ENCODE measurements around the gene COL16A1. TPM values are rescaled to one million over a fixed set of nuclear protein-coding genes. Genes with fewer than 3 reads are reported as not detected.

COL16A1 gene
- total and polyA plus RNA-seq, 4 donors = 0.43 to 3.8 (median 2.3) TPM

DNA sequence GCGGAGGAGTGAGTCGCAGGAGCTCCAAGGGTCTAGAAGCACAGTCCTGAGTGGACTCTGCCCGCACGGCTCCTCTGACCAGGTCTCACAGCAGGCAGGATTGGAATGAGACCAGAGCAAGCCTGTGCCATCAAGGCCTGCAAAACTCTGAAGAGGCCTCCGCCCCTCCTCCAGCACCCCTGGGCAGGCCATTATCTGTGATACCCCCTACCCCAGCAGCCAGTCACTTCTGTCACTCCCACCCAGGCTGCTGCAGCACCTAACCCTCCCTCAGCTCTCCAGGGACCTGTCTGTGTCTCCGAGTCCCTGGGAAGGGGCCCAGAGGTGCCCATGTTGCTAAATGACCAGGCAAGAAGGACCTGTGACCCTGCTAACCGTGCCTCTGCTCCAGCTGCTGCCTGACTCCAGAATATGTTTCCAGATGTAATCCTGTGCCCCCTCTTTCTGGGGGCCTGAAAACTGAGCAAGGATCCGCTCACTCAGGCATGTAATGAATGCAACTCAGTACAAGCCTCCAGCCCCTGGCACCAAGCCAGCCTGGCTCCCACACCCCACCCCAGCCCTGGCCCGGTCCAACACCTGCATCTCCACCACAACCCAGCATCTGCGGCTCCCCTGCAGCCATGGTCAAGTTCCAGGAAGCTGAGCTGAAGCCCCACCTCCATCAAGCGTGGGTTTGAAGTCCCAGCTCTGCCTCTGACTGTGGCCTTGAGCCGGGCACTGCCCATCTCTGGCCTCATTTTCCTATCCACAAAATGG lies 22.1 kb upstream of the COL16A1 start:
- Histone ChIP-seq H3K4me1 (ENCODE audit: control insufficient read depth in 4 of 4, insufficient read depth in 4 of 4, low read length in 3 of 4) (no peaks in the 10 kb centered on the region), H3K27ac (ENCODE audit: low read depth in 1 of 2, low read length in 2 of 2) (no peak overlapping the region), H3K27me3 (ENCODE audit: control insufficient read depth in 4 of 4, insufficient read depth in 4 of 4, low read length in 3 of 4) (peaks cover 0 to 3% (median 0%) of the 10 kb centered on the region in 4 donors), H3K4me3 (ENCODE audit: low read depth in 1 of 3, low read length in 3 of 3) (no peak overlapping the region), H3K36me3 (ENCODE audit: control insufficient read depth in 4 of 4, insufficient read depth in 3 of 4, low read depth in 1 of 4, low read length in 3 of 4) (no peaks in the 10 kb centered on the region), H3K9me3 (ENCODE audit: control insufficient read depth in 4 of 4, low read length in 3 of 4) (no peaks in the 10 kb centered on the region), H3K9ac (ENCODE audit: low read depth in 1 of 2, low read length in 2 of 2) (no peak overlapping the region)
- 88% methylated on average over 12 of the region's 12 CpGs for WGBS
- TF ChIP-seq GABPA (IDR thresholded peaks at IDR 0.05 in 1 of 2, conservative IDR thresholded peaks at IDR 0.05 in 1 of 2) (no peak), ZBTB33 (IDR thresholded peaks at IDR 0.05) (no peak), JUND (IDR thresholded peaks at IDR 0.05) (no peak), YY1 (IDR thresholded peaks at IDR 0.05) (no peak), RXRA (IDR thresholded peaks at IDR 0.05) (no peak), FOXA2 (IDR thresholded peaks at IDR 0.05) (no peak), NR2F2 (IDR thresholded peaks at IDR 0.05) (no peak), SP1 (IDR thresholded peaks at IDR 0.05) (no peak), HNF4G (IDR thresholded peaks at IDR 0.05) (no peak)
- TF ChIP-seq, protein P1, sequence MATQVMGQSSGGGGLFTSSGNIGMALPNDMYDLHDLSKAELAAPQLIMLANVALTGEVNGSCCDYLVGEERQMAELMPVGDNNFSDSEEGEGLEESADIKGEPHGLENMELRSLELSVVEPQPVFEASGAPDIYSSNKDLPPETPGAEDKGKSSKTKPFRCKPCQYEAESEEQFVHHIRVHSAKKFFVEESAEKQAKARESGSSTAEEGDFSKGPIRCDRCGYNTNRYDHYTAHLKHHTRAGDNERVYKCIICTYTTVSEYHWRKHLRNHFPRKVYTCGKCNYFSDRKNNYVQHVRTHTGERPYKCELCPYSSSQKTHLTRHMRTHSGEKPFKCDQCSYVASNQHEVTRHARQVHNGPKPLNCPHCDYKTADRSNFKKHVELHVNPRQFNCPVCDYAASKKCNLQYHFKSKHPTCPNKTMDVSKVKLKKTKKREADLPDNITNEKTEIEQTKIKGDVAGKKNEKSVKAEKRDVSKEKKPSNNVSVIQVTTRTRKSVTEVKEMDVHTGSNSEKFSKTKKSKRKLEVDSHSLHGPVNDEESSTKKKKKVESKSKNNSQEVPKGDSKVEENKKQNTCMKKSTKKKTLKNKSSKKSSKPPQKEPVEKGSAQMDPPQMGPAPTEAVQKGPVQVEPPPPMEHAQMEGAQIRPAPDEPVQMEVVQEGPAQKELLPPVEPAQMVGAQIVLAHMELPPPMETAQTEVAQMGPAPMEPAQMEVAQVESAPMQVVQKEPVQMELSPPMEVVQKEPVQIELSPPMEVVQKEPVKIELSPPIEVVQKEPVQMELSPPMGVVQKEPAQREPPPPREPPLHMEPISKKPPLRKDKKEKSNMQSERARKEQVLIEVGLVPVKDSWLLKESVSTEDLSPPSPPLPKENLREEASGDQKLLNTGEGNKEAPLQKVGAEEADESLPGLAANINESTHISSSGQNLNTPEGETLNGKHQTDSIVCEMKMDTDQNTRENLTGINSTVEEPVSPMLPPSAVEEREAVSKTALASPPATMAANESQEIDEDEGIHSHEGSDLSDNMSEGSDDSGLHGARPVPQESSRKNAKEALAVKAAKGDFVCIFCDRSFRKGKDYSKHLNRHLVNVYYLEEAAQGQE (IDR thresholded peaks at IDR 0.05) = no peak
- TF ChIP-seq, protein P2, sequence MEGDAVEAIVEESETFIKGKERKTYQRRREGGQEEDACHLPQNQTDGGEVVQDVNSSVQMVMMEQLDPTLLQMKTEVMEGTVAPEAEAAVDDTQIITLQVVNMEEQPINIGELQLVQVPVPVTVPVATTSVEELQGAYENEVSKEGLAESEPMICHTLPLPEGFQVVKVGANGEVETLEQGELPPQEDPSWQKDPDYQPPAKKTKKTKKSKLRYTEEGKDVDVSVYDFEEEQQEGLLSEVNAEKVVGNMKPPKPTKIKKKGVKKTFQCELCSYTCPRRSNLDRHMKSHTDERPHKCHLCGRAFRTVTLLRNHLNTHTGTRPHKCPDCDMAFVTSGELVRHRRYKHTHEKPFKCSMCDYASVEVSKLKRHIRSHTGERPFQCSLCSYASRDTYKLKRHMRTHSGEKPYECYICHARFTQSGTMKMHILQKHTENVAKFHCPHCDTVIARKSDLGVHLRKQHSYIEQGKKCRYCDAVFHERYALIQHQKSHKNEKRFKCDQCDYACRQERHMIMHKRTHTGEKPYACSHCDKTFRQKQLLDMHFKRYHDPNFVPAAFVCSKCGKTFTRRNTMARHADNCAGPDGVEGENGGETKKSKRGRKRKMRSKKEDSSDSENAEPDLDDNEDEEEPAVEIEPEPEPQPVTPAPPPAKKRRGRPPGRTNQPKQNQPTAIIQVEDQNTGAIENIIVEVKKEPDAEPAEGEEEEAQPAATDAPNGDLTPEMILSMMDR (IDR thresholded peaks at IDR 0.05; ENCODE audit: low read depth, low read length, missing input control) = no peak
- DNase-seq (ENCODE audit: low spot score) = no peak

GRCh38 chr1:31725134-31725533 lies 21.3 kb upstream of the COL16A1 start:
- Histone ChIP-seq H3K27ac (ENCODE audit: low read depth in 1 of 2, low read length in 2 of 2) (no peak overlapping the region), H3K36me3 (ENCODE audit: control insufficient read depth in 4 of 4, insufficient read depth in 3 of 4, low read depth in 1 of 4, low read length in 3 of 4) (no peaks in the 10 kb centered on the region), H3K4me3 (ENCODE audit: low read depth in 1 of 3, low read length in 3 of 3) (no peak overlapping the region), H3K9me3 (ENCODE audit: control insufficient read depth in 4 of 4, low read length in 3 of 4) (no peaks in the 10 kb centered on the region), H3K4me1 (ENCODE audit: control insufficient read depth in 4 of 4, insufficient read depth in 4 of 4, low read length in 3 of 4) (no peaks in the 10 kb centered on the region), H3K27me3 (ENCODE audit: control insufficient read depth in 4 of 4, insufficient read depth in 4 of 4, low read length in 3 of 4) (peaks cover 0 to 3% (median 0%) of the 10 kb centered on the region in 4 donors), H3K9ac (ENCODE audit: low read depth in 1 of 2, low read length in 2 of 2) (no peak overlapping the region)
- WGBS = 85% methylated on average over 10 of the region's 10 CpGs
- DNase-seq (ENCODE audit: low spot score) = no peak
- TF ChIP-seq ZBTB33 (IDR thresholded peaks at IDR 0.05) = no peak
- no peak for TF ChIP-seq SP1 (IDR thresholded peaks at IDR 0.05)
- TF ChIP-seq MAX (IDR thresholded peaks at IDR 0.05) = no peak
- TF ChIP-seq NR2F2 (IDR thresholded peaks at IDR 0.05) = no peak
- no peak for TF ChIP-seq JUND (IDR thresholded peaks at IDR 0.05)
- no peak for TF ChIP-seq FOXA1 (IDR thresholded peaks at IDR 0.05)
- TF ChIP-seq RXRA (IDR thresholded peaks at IDR 0.05) = no peak
- no peak for TF ChIP-seq FOXA2 (IDR thresholded peaks at IDR 0.05)
- no peak for TF ChIP-seq GABPA (IDR thresholded peaks at IDR 0.05 in 1 of 2, conservative IDR thresholded peaks at IDR 0.05 in 1 of 2)
- no peak for TF ChIP-seq TAF1 (conservative IDR thresholded peaks at IDR 0.05)
- TF ChIP-seq, protein P1 (IDR thresholded peaks at IDR 0.05) = no peak
- no peak for TF ChIP-seq HNF4G (IDR thresholded peaks at IDR 0.05)
- no peak for TF ChIP-seq ATF3 (IDR thresholded peaks at IDR 0.05)

Data from liver (tissue), 9 donors.